H1 (cell line): ENCODE results near the gene UGT1A3. TPM values are rescaled to one million over a fixed set of nuclear protein-coding genes. Genes with fewer than 3 reads are reported as not detected.
"Not testable (repeated sequence)": the region's sequence is repeated elsewhere in the genome, so short reads cannot be mapped to it uniquely, and the experiment has no call there.

Experiments used
- CTCF ChIA-PET: fragments of 300-600 bp; sonication (Branson Sonifier 250); formaldehyde crosslinking; loops from one replicate; lab custom pipeline; 2021; ENCODE audit not compliant: partially characterized antibody; lab: Charles Lee
- POLR2A ChIA-PET: fragments of 300-600 bp; sonication (Branson Sonifier 250); formaldehyde crosslinking; loops from one replicate; lab custom pipeline; 2021; ENCODE audit warnings: inconsistent platforms; ENCODE audit not compliant: partially characterized antibody; lab: Charles Lee
- DNase-seq, 2 experiments: peaks; one replicate each; pipeline versions ENCODE4 v3.0.0 to v3.0.0-alpha.2; 2010 to 2022; ENCODE audit warnings: low spot score in 2 of 2, low read depth in 1 of 2, mixed read lengths in 1 of 2
- FAIRE-seq: peaks from 2 replicates; lab custom pipeline; 2011; peaks lifted over from hg19 to GRCh38; lab: Jason Lieb, UNC
- H2AFZ ChIP-seq: 2 replicates; pipeline ENCODE4 v1.8.1; 2012; ENCODE audit warnings: low read length, inconsistent platforms
- H2AK5ac ChIP-seq: 2 replicates; pipeline ENCODE4 v1.6.1; 2013; ENCODE audit warnings: low read depth, low read length
- H2BK120ac ChIP-seq: replicated peaks from 2 replicates; pipeline ENCODE3; 2013; ENCODE audit warnings: low read depth, low read length, inconsistent platforms
- H2BK12ac ChIP-seq: 2 replicates; pipeline ENCODE4 v1.6.1; 2013; ENCODE audit warnings: low read depth, low read length
- H2BK15ac ChIP-seq: 2 replicates; pipeline ENCODE4 v1.6.1; 2013; ENCODE audit warnings: low read length
- H2BK20ac ChIP-seq: 2 replicates; pipeline ENCODE4 v1.6.1; 2013; ENCODE audit warnings: low read length
- H2BK5ac ChIP-seq: 2 replicates; pipeline ENCODE4 v1.6.1; 2013; ENCODE audit warnings: low read depth, low read length
- H3K14ac ChIP-seq: 2 replicates; pipeline ENCODE4 v1.6.1; 2013; ENCODE audit warnings: inconsistent platforms; ENCODE audit not compliant: insufficient read length
- H3K18ac ChIP-seq: 2 replicates; pipeline ENCODE4 v1.6.1; 2013; ENCODE audit warnings: low read length; ENCODE audit errors: extremely low read depth
- H3K23ac ChIP-seq: 2 replicates; pipeline ENCODE4 v1.6.1; 2013; ENCODE audit warnings: inconsistent platforms; ENCODE audit not compliant: insufficient read length
- H3K23me2 ChIP-seq: 2 replicates; pipeline ENCODE4 v1.6.1; 2013; ENCODE audit warnings: low read depth, low read length
- H3K27ac ChIP-seq: 2 replicates; pipeline ENCODE4 v1.6.1; 2011; ENCODE audit warnings: low read depth, low read length, inconsistent platforms
- H3K27me3 ChIP-seq, 4 experiments: replicated peaks in 1 of 4; 1 replicate in 1 of 4; 2 replicates in 3 of 4; pipeline versions ENCODE4 v1.6.1 to v1.8.1; 2011 to 2013; ENCODE audit warnings: low read length in 3 of 4, mild to moderate bottlenecking in 3 of 4, inconsistent platforms in 2 of 4, mixed read lengths in 2 of 4, moderate library complexity in 1 of 4; ENCODE audit not compliant: control insufficient read depth in 3 of 4, insufficient read depth in 3 of 4; ENCODE audit errors: extremely low read depth in 1 of 4
- H3K36me3 ChIP-seq, 4 experiments: 2 replicates each; pipeline versions ENCODE4 v1.6.1 to v1.8.1; 2011 to 2013; ENCODE audit warnings: mild to moderate bottlenecking in 4 of 4, low read length in 3 of 4, moderate library complexity in 2 of 4, control low read depth in 1 of 4, inconsistent platforms in 1 of 4; ENCODE audit not compliant: insufficient read depth in 4 of 4, control insufficient read depth in 2 of 4
- H3K4ac ChIP-seq: replicated peaks from 2 replicates; pipeline ENCODE3; 2013; ENCODE audit warnings: low read length, low read depth, mixed read lengths, inconsistent platforms; ENCODE audit not compliant: insufficient read length
- H3K4me1 ChIP-seq, 4 experiments: replicated peaks in 1 of 4; 1 replicate in 1 of 4; 2 replicates in 3 of 4; pipeline versions ENCODE4 v1.6.1 to v1.8.1; 2011 to 2013; ENCODE audit warnings: low read length in 3 of 4, inconsistent platforms in 2 of 4, mixed read lengths in 1 of 4; ENCODE audit not compliant: insufficient read depth in 4 of 4, control insufficient read depth in 3 of 4
- H3K4me2 ChIP-seq, 2 experiments: 2 replicates each; pipeline versions ENCODE4 v1.6.1 to v1.8.1; 2011 to 2013; ENCODE audit warnings: low read depth in 2 of 2, low read length in 2 of 2, control low read depth in 1 of 2, inconsistent platforms in 1 of 2, mild to moderate bottlenecking in 1 of 2; ENCODE audit not compliant: insufficient read depth in 1 of 2
- H3K4me3 ChIP-seq, 4 experiments: fragments of 200-600, 300-600 bp in 1 of 4; sonication (generic), shearing (Covaris generic), sonication (Bioruptor Twin) in 1 of 4; 2 replicates each; pipeline versions ENCODE4 v1.5.1 to v1.8.1; 2011 to 2016; ENCODE audit warnings: low read length in 4 of 4, low read depth in 3 of 4, control low read depth in 2 of 4, inconsistent platforms in 2 of 4, mild to moderate bottlenecking in 2 of 4, mixed read lengths in 1 of 4, moderate library complexity in 1 of 4; ENCODE audit not compliant: insufficient read depth in 2 of 4; ENCODE audit errors: extremely low read depth in 1 of 4
- H3K56ac ChIP-seq: replicated peaks from 2 replicates; pipeline ENCODE3; 2013; ENCODE audit warnings: low read depth, mild to moderate bottlenecking, mixed read lengths, low read length, inconsistent platforms; ENCODE audit not compliant: insufficient read length
- H3K79me1 ChIP-seq: 2 replicates; pipeline ENCODE4 v1.6.1; 2013; ENCODE audit warnings: low read depth, low read length, control low read depth
- H3K79me2 ChIP-seq, 2 experiments: 2 replicates each; pipeline versions ENCODE4 v1.6.1 to v1.8.1; 2012 to 2013; ENCODE audit warnings: low read length in 2 of 2, mild to moderate bottlenecking in 2 of 2, inconsistent platforms in 1 of 2; ENCODE audit not compliant: insufficient read depth in 2 of 2, control insufficient read depth in 1 of 2
- H3K9ac ChIP-seq, 4 experiments: replicated peaks in 1 of 4; 1 replicate in 1 of 4; 2 replicates in 3 of 4; pipeline versions ENCODE4 v1.6.1 to v1.8.1; 2011 to 2013; ENCODE audit warnings: low read depth in 3 of 4, low read length in 3 of 4, control low read depth in 2 of 4, mild to moderate bottlenecking in 2 of 4, moderate library complexity in 2 of 4, inconsistent platforms in 1 of 4; ENCODE audit errors: extremely low read depth in 1 of 4
- H3K9me3 ChIP-seq, 2 experiments: 2 replicates each; pipeline versions ENCODE4 v1.6.1 to v1.8.1; 2012 to 2013; ENCODE audit warnings: mild to moderate bottlenecking in 2 of 2, moderate library complexity in 2 of 2, control low read depth in 1 of 2, inconsistent platforms in 1 of 2, low read depth in 1 of 2, low read length in 1 of 2, mixed read lengths in 1 of 2; ENCODE audit not compliant: insufficient read depth in 2 of 2
- H4K20me1 ChIP-seq, 2 experiments: replicated peaks in 1 of 2; 2 replicates each; pipeline versions ENCODE3 to v1.8.1; 2011 to 2013; ENCODE audit warnings: inconsistent platforms in 2 of 2, low read length in 2 of 2, mild to moderate bottlenecking in 1 of 2; ENCODE audit not compliant: insufficient read depth in 2 of 2, control insufficient read depth in 1 of 2
- H4K5ac ChIP-seq: 2 replicates; pipeline ENCODE4 v1.6.1; 2013; ENCODE audit warnings: low read length, low read depth, mixed read lengths, inconsistent platforms; ENCODE audit not compliant: insufficient read length
- H4K8ac ChIP-seq: 2 replicates; pipeline ENCODE4 v1.8.0; 2013; ENCODE audit warnings: mild to moderate bottlenecking, moderate library complexity, low read length, inconsistent platforms; ENCODE audit not compliant: insufficient read depth; ENCODE audit errors: extremely low read depth
- H4K91ac ChIP-seq: replicated peaks from 2 replicates; pipeline ENCODE3; 2013; ENCODE audit warnings: low read length, mixed read lengths, inconsistent platforms; ENCODE audit not compliant: insufficient read length
- CHD1 ChIP-seq: IDR thresholded peaks from 2 replicates; pipeline ENCODE4 v1.6.1; 2012; ENCODE audit warnings: low read depth, low read length, improper control_type of control experiment
- RNF2 ChIP-seq: fragments of 200-900, 300-1000 bp; sonication (generic); IDR thresholded peaks from 2 replicates; pipeline ENCODE4 v1.7.1; 2016; ENCODE audit warnings: borderline replicate concordance, low read depth, mild to moderate bottlenecking, antibody characterized with exemption, low read length; ENCODE audit not compliant: poor library complexity, severe bottlenecking; ENCODE audit errors: missing control alignments
- WGBS, 2 experiments: shearing (Covaris generic) in 1 of 2; methylation state at CpG; one replicate each; pipeline versions ENCODE4 v1.1.6 to v1.1.7; 2013 to 2015; ENCODE audit warnings: low lambda C conversion rate in 2 of 2, mixed read lengths in 2 of 2, inconsistent platforms in 1 of 2, low coverage in 1 of 2, missing lambda C conversion rate in 1 of 2; ENCODE audit not compliant: insufficient replicate concordance in 2 of 2, insufficient coverage in 1 of 2, insufficient read length in 1 of 2; ENCODE audit errors: extremely low coverage in 1 of 2, missing lambda C conversion rate in 1 of 2; 5-methylcytosine and 5-hydroxymethylcytosine counted together
- polyA plus RNA-seq, 7 experiments: library from polyadenylated mRNA; depleted of rRNA in 3 of 7; stranded (reverse) in 5 of 7; unstranded in 2 of 7; fragments of >200 nt in 5 of 7; fragments of 200-250 nt in 2 of 7; gene quantifications; 1 replicate in 5 of 7; 2 replicates in 1 of 7; 4 replicates in 1 of 7; pipeline versions ENCODE4 v1.2.1 to v1.2.3, GENCODE V29; 2011 to 2013; ENCODE audit warnings: missing spikeins in 2 of 7, mixed read lengths in 2 of 7
- total RNA-seq: library from RNA; stranded (reverse); fragmentation: NEBNext Ultra II Directional; extraction: Animal tissue kit (Norgen Biotek cat#: 25700); gene quantifications from 2 replicates; pipeline ENCODE4 v1.2.1, GENCODE V29; 2021

UGT1A3 gene
- total and polyA plus RNA-seq, 2 of the 8 experiments (the other 6 are each of a cell fraction or from before 2014, with no cell fraction given), result not detected

- TF ChIP-seq RNF2 (no peak), CHD1 (no peak)
Measured at GRCh38 chr2:233747283-233747544, 18.4 kb downstream of the UGT1A3 start (continued).

- H3K9ac ChIP-seq, H4K91ac ChIP-seq, H3K56ac ChIP-seq, H3K23me2 ChIP-seq, H3K4me2 ChIP-seq, H3K4me3 ChIP-seq, H3K18ac ChIP-seq, H2BK5ac ChIP-seq, H3K4ac ChIP-seq, H4K5ac ChIP-seq, H2BK12ac ChIP-seq, H3K27me3 ChIP-seq, H3K14ac ChIP-seq, H4K20me1 ChIP-seq, H2BK15ac ChIP-seq, POLR2A ChIA-PET, H2AFZ ChIP-seq, H3K4me1 ChIP-seq, H2AK5ac ChIP-seq, H3K27ac ChIP-seq, H4K8ac ChIP-seq, FAIRE-seq, H2BK120ac ChIP-seq, H3K36me3 ChIP-seq, H3K79me1 ChIP-seq, H3K23ac ChIP-seq, DNase-seq, H2BK20ac ChIP-seq, H3K79me2 ChIP-seq: not testable (repeated sequence)
- 91% methylated on average over 2 of the region's 2 CpGs; no CpG with 5 or more reads in 1 of the 2 experiments for WGBS, 2 experiments
- peaks cover 22 to 33% of the 10 kb centered on the region in 2 experiments for H3K9me3 ChIP-seq
- CTCF ChIA-PET, result interaction anchor here (1.3 kb wide), 1 partner anchor 10 kb away, joined by 4 read pairs; the partner anchor contains the start of gene UGT1A1
Measured at GRCh38 chr2:233750689-233751088, 21.8 kb downstream of the UGT1A3 start.
